Epithelial cell of proximal tubule (primary cell): ENCODE measurements around the gene MYO5B. TPM values are rescaled to one million over a fixed set of nuclear protein-coding genes. Genes with fewer than 3 reads are reported as not detected.

Source experiments
- DNase-seq: peaks from one replicate; pipeline ENCODE4 v3.0.0-alpha.2; 2011; ENCODE audit warnings: low read depth
- H3K4me3 ChIP-seq: 2 replicates; pipeline ENCODE4 v1.5.1; 2011; ENCODE audit warnings: low read depth, mild to moderate bottlenecking, low read length
- CTCF ChIP-seq: conservative IDR thresholded peaks from 2 replicates; pipeline ENCODE4 v1.5.1; 2012; ENCODE audit warnings: low read depth, mild to moderate bottlenecking, low read length
- total RNA-seq: library from RNA; depleted of rRNA; stranded (reverse); fragments of >200 nt; gene quantifications from 2 replicates; pipeline ENCODE4 v1.2.3, GENCODE V29; 2015

The MYO5B gene
- total RNA-seq, 1 donor from 2014 or later: 48.4 TPM

GRCh38 chr18:50196261-50196660 lies 1.3 kb upstream of the MYO5B start:
- TF ChIP-seq CTCF: no peak
- DNase-seq: no peak
- H3K4me3 ChIP-seq: no peak overlapping the region

- TF ChIP-seq CTCF: no peak
- H3K4me3 ChIP-seq: peak overlapping the region; percentile 42
- DNase-seq: no peak
These were observed 742 bp upstream of the MYO5B start for GRCh38 chr18:50195689-50196088.

- H3K4me3 ChIP-seq: peak overlapping the region; percentile 80
- TF ChIP-seq CTCF: no peak
- no peak for DNase-seq
These were observed 934 bp downstream of the MYO5B start for GRCh38 chr18:50193796-50194630.

- DNase-seq: no peak
- H3K4me3 ChIP-seq: peak overlapping the region; percentile 80
- TF ChIP-seq CTCF: no peak
These were observed 1.8 kb downstream of the MYO5B start for GRCh38 chr18:50192995-50193795.

- no peak overlapping the region for H3K4me3 ChIP-seq
- TF ChIP-seq CTCF: no peak
- DNase-seq: peak; percentile 39
These were observed 4.0 kb downstream of the MYO5B start for GRCh38 chr18:50190926-50191325.

- no peak for TF ChIP-seq CTCF
- no peak overlapping the region for H3K4me3 ChIP-seq
- DNase-seq: peak; percentile 48
These were observed 4.7 kb downstream of the MYO5B start for GRCh38 chr18:50190236-50190635.
